ENCODE measurements around the gene CPNE2. TPM values are rescaled to one million over a fixed set of nuclear protein-coding genes. Genes with fewer than 3 reads are reported as not detected.

Gene CPNE2
- polyA plus RNA-seq, 12 donors = 23.0 to 50.7 (median 26.5) TPM; not detected in 1

DNA sequence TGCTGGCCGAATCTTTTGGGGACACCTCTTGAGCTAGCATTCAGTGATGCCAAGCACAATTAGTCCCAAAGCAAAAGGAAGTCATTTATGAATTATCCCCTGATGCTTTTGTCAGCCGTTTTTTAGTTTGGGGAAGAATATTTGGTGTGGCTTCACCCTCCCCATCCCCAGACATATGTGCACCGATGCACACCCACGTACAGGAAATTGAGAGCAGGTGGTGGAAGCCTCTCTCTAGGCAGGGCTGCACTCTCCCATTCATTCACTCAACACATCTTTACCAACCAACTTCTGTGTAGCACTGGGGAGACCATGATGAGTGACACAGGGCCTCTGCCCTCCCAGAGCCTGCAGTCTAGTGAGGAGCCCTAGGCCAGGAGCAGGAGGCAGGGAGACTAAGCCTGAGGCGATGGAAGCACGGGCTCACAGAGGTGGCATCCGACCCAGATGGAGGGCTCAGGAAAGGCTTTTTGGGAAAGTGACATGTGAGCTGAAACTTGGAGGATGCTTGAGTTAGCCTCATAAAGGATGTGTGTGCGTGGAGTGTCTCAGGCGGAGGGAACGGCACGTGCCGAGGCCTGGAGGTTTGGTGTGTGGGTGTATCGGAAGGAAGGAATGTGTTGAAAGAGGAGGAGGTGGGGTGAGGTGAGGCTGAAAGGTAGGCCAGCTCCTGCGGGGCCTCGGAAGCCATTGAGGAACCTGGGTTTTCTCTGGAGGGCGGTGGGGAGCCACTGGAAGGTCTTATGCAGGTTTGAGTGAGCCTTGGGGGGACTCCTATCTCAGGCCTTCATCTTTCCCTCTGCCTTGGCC, 49.6 kb downstream of the CPNE2 start:
- DNase-seq = no peak

- no peak for DNase-seq
These were observed 51.0 kb downstream of the CPNE2 start for GRCh38 chr16:57143149-57143921.

GRCh38 chr16:57144027-57144426, 51.6 kb downstream of the CPNE2 start:
- DNase-seq = no peak

DNA sequence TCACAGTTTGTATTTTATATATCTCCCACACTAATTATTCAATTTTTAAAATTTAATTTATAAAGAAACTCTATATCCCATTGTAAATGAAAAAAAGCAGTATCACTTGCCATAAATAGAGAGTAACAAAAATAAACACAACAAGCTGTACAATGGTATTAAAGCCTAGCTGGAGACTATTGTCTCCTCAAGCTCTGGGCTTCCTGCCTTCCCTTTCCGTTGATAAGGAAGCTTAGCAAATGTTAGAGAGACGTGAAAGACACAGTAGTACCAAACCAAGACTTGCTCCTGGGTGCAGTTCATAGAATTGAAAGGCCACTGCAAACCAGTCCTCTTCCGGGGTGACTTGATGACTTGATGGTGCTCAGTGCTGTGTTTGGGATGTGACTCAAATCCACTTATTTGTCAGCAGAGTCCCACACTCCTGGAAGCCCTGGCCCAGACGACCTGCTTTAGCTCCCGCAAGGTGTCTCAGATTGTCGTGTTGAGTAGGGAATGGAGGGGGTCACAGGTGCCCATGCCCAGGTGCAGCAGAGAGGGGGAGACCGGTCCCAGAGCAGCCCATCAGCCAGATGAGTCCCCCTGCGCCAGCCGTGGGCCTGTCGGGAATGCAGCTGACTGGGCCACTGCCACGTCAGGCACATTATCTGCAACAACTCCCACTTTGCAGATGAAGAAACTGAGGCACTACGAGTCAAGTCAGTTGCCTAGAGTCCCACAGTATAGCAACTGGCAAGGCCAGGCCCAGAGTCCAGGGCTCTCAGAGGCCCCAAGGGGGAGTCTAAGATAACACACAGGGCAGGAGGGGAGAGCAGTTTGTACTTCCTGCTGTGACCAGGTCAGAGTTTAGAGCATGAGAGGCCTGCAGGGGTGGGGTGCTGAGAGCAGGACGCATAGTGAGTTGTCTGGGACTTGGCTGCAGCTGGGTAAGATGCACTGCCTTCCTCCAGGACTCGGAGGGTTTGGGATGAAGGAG, 53.0 kb downstream of the CPNE2 start:
- DNase-seq = no peak

- no peak for DNase-seq
These were observed 53.8 kb downstream of the CPNE2 start for GRCh38 chr16:57146040-57146647.

DNA sequence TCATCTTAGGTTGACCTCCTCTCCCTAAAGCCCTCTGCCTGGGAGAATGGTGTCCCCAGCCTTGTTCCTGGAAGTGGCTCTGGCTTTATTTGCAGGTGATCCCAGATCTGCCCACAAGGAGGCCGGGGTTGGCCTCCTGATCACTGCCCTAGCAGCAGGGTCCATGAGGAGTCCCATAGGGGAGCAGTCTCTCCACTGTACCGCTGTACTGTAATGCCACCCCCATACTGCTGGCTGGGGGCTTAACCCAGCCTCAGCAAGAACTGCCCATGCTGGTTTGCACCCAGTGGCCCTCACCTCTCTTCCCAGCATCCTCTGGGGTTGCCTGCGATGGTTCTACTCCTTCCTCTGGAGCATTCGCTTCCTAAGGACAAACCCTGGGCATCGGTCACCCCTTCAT, 54.4 kb downstream of the CPNE2 start:
- no peak for DNase-seq

DNA sequence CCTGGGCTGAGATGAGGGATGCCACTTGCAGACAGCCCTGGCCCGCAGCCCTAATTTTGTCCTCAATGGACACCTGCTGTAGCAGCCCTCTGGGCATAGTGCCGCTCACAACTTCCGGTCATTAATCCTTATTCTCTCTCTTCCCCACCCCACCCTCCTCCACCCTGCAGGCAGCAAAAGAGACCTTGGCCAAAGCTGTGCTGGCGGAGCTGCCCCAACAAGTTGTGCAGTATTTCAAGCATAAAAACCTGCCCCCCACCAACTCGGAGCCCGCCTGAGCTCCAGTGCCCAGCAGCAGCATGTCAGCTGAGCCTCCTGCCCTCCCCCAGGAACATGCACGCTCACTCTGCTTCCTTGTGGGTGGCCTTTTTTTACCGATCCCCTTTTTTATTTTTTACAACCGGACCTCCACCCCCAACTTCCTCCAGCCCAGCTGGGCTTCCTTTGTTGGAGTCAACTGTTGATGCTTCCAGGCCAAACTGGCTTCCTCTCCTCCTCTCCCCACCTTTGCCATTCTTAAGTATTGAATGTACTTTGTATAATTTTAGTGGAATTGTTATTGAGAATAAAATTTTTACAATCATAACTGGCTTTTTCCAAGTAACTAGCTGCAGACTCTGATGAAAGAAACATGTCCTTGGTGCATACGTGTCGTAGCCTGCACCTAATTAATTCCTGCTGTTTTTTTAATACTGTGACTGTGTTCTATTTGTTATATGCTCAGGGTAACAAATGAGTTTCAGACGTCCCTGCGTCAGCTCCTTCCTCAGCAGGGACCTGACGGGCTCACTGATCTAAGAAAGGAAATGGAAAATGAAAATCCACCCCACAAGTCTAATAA, 55.2 kb downstream of the CPNE2 start:
- peak; percentile 57 for DNase-seq

DNA sequence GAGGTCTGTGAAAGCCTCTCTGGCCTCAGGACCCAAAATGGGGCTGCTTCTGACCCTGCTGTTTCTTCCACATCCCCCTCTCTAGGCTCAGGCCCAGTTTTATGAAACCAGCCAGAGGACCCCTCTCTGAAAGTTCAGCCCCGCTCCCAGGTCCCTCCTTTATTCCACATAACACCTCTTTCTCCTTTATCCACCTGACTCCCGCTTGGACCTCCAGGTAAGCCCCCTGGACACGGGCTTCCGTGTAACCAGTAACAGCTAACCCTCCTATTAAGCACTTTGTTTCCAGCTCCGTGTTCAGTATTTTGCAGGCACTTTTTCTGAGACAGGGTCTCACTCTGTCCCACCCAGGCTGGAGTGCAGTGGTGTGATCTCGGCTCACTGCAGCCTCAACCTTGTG, 56.1 kb downstream of the CPNE2 start:
- no peak for DNase-seq

DNA sequence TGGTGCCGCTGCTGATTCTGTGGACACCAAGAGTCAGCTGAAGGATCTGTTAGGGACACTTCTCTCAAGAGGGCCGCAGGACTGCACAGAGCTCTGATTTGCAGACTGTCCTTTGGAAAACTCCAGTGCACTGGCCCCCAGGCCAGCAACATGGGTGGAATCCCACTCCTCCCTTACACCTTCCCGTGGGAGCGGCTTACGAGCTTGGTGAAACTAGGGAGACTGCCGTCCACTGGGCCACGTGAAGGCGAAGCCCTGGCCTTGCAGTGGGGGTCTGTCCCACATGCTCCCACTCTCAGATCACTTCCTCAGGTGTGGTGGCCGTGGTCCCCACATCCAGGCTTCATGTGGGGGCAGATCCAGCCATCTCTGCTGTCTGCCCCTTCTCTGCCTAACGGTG, 57.0 kb downstream of the CPNE2 start:
- DNase-seq = no peak

- DNase-seq = no peak
These were observed 58.4 kb downstream of the CPNE2 start for GRCh38 chr16:57150682-57151330.

- DNase-seq = no peak
These were observed 59.0 kb downstream of the CPNE2 start for GRCh38 chr16:57151369-57151768.

DNA sequence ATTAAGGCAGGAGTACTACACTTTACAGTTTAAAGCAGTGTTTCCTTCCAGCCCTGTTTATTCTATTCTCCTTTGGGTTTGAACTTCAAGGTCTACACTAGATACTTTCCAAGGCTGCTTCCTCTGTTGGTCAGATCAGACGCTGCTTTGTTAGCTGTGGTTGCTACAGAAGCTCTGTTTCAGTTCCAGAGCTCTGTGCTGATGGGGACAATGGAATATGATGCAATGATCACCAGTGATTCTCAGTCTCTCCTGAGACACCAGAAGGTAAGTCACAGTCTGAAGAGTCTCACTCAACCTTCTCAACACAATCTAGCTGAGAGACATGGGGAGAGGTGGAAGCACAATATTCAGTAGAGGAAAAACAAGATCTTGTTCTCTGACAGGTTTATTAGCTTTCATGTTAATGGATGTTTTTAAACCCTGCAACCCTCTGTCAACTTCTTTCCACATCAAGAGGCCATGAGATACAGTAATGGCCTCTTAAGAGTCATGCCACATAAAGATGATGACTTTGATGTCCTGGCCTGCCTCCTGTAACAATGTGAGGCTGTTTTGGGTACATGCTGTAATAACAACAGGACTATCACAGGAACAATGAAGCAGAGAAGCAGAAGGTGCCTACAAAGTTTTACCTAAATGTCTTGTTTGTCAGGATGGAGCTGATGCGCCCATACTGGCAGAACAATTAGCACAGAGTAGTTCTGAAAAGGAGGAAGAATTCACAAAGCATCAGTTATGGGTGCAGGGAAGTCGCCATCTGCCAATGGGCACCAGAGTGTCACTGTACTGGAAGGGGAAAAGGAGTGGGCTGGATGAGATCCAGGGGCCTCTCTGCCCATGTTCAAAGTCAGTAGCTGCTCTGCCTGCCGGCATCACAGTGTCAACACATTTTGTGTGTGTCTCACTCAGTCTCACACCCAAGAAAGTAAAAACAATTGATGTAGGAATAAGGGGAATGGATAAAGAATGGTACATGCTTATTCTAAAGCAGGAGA, 60.0 kb downstream of the CPNE2 start:
- no peak for DNase-seq

- DNase-seq = no peak
These were observed 61.5 kb downstream of the CPNE2 start for GRCh38 chr16:57153841-57154240.

GRCh38 chr16:57155702-57156350, 63.4 kb downstream of the CPNE2 start:
- no peak for DNase-seq

DNA sequence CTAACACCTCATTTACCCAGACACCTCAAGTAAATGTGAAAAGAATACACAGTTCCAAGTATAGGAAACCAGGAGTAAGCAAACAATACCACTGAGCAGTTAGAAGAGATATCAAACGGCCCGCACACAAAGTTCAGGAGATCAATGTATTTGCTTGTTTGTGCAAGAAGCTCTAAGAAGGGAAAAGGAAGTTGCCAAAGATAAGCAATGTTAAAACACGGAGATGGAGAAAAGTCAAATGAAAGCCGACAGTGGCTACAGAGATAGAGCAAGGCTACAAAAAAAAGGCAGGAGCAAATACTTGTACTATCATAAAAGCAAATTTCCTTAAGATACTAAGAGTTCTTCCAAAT, 63.9 kb downstream of the CPNE2 start:
- no peak for DNase-seq

GRCh38 chr16:57157533-57157932, 65.2 kb downstream of the CPNE2 start:
- DNase-seq = no peak

GRCh38 chr16:57159447-57159846, 67.1 kb downstream of the CPNE2 start:
- DNase-seq = no peak

DNA sequence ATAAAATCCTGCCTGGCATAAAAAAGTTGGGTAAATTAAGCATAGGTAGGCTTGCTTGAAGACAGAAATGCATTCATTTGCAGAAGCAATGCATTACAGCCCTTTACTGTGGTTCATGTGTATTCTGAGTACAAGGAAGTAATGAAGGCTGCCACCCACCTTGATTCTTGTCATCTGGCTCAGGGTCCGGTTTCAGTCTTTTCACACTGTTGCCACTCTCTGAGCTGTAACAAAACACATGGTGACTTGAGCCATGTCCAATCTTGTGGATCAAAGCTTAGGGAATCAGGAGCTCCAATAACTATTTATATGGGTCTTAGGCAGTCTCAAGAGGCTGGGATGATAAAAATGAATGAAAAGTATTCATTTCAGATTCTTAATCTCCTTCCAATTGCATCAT, 71.5 kb downstream of the CPNE2 start:
- no peak for DNase-seq

All from muscle of arm (tissue), 12 donors.